ENCODE data around the gene DMRTB1. TPM values are rescaled to one million over a fixed set of nuclear protein-coding genes. Genes with fewer than 3 reads are reported as not detected.

Gene DMRTB1
- total and polyA plus RNA-seq, 2 of the 8 experiments (the other 6 are each of a cell fraction or from before 2014, with no cell fraction given), result 0.06 to 0.35 TPM

- peak overlapping the region; percentile 89; the same call in 1 of the 2 replicates for H2BK15ac ChIP-seq (ENCODE audit: low read length)
- peak overlapping the region; percentile 33 for H4K5ac ChIP-seq (ENCODE audit: insufficient read length, low read depth, low read length)
- H3K9me3 ChIP-seq (ENCODE audit: insufficient read depth in 2 of 2, low read depth in 1 of 2, low read length in 1 of 2), result peaks cover 0 to 3% of the 10 kb centered on the region in 2 experiments; a peak in 1 of 4 replicates
- DNase-seq (ENCODE audit: low read depth in 1 of 2, low spot score in 2 of 2) (peak; percentile 70 to 95), FAIRE-seq (peak; percentile 78)
- no peaks in the 10 kb centered on the region for H3K79me1 ChIP-seq (ENCODE audit: low read depth, low read length)
- WGBS, 2 experiments (ENCODE audit: extremely low coverage in 1 of 2, insufficient coverage in 1 of 2, insufficient read length in 1 of 2, insufficient replicate concordance in 2 of 2, low coverage in 1 of 2, low lambda C conversion rate in 2 of 2, missing lambda C conversion rate in 1 of 2), result 46% methylated on average over 26 of the region's 27 CpGs; no CpG with 5 or more reads in 1 of the 2 experiments
- H3K9ac ChIP-seq (replicated peaks in 1 of 4; ENCODE audit: extremely low read depth in 1 of 4, low read depth in 3 of 4, low read length in 3 of 4), result no peak overlapping the region; a peak in 1 of 7 replicates
- H3K23ac ChIP-seq (ENCODE audit: insufficient read length), result no peak overlapping the region
- ChIA-PET POLR2A (ENCODE audit: partially characterized antibody) (interaction anchor here (0.9 kb wide), 1 partner anchor 93 kb away, joined by 4 read pairs; no protein-coding TSS in a partner anchor), CTCF (ENCODE audit: partially characterized antibody) (interaction anchor here (0.5 to 9.7 kb wide), 60 partner anchors 8 to 508 kb away, joined by 3 to 264 read pairs (median 6); no protein-coding TSS in a partner anchor)
- no peak overlapping the region for H2BK120ac ChIP-seq (replicated peaks; ENCODE audit: low read depth, low read length)
- peak overlapping the region; percentile 94; the same call in 1 of the 2 replicates for H4K8ac ChIP-seq (ENCODE audit: extremely low read depth, insufficient read depth, low read length)
- H3K4me1 ChIP-seq (replicated peaks in 1 of 4; ENCODE audit: control insufficient read depth in 3 of 4, insufficient read depth in 4 of 4, low read length in 3 of 4), result peaks cover 0 to 12% (median 3%) of the 10 kb centered on the region in 4 experiments; a peak in 5 of 7 replicates
- no peak overlapping the region for H4K91ac ChIP-seq (replicated peaks; ENCODE audit: insufficient read length, low read length)
- H3K27ac ChIP-seq (ENCODE audit: low read depth, low read length), result no peak overlapping the region
- no peaks in the 10 kb centered on the region for H3K36me3 ChIP-seq (ENCODE audit: control insufficient read depth in 2 of 4, insufficient read depth in 4 of 4, low read length in 3 of 4)
- no peak overlapping the region for H3K4ac ChIP-seq (replicated peaks; ENCODE audit: insufficient read length, low read depth, low read length)
- H4K20me1 ChIP-seq (replicated peaks in 1 of 2; ENCODE audit: control insufficient read depth in 1 of 2, insufficient read depth in 2 of 2, low read length in 2 of 2), result no peaks in the 10 kb centered on the region
- peak overlapping the region in 1 of 4 experiments; percentile 16; a peak in 1 of 8 replicates for H3K4me3 ChIP-seq (ENCODE audit: extremely low read depth in 1 of 4, insufficient read depth in 2 of 4, low read depth in 3 of 4, low read length in 4 of 4)
- H3K18ac ChIP-seq (ENCODE audit: extremely low read depth, low read length), result peak overlapping the region; percentile 97
- peak overlapping the region; percentile 98; the same call in 1 of the 2 replicates for H2BK20ac ChIP-seq (ENCODE audit: low read length)
- H3K56ac ChIP-seq (replicated peaks; ENCODE audit: insufficient read length, low read depth, low read length), result no peak overlapping the region
- no peaks in the 10 kb centered on the region for H3K23me2 ChIP-seq (ENCODE audit: low read depth, low read length)
- peak overlapping the region; percentile 90; the same call in 1 of the 2 replicates for H2BK12ac ChIP-seq (ENCODE audit: low read depth, low read length)
- H3K4me2 ChIP-seq (ENCODE audit: insufficient read depth in 1 of 2, low read depth in 2 of 2, low read length in 2 of 2), result peak overlapping the region in 1 of 2 experiments; percentile 45; a peak in 3 of 4 replicates
- no peak overlapping the region for H2AK5ac ChIP-seq (ENCODE audit: low read depth, low read length)
- peaks cover 0 to 3% (median 2%) of the 10 kb centered on the region in 4 experiments; a peak in 2 of 7 replicates for H3K27me3 ChIP-seq (replicated peaks in 1 of 4; ENCODE audit: control insufficient read depth in 3 of 4, extremely low read depth in 1 of 4, insufficient read depth in 3 of 4, low read length in 3 of 4)
- H2AFZ ChIP-seq (ENCODE audit: low read length), result peak overlapping the region; percentile 90; the same call in 1 of the 2 replicates
- H2BK5ac ChIP-seq (ENCODE audit: low read depth, low read length), result peak overlapping the region; percentile 23; the same call in 1 of the 2 replicates
- no peaks in the 10 kb centered on the region for H3K79me2 ChIP-seq (ENCODE audit: control insufficient read depth in 1 of 2, insufficient read depth in 2 of 2, low read length in 2 of 2)
- no peak overlapping the region for H3K14ac ChIP-seq (ENCODE audit: insufficient read length)
- peak; percentile 95 to 99 for TF ChIP-seq RAD21 (IDR thresholded peaks at IDR 0.05 in 1 of 2, conservative IDR thresholded peaks at IDR 0.05 in 1 of 2; ENCODE audit: low read depth in 2 of 2, low read length in 2 of 2)
- TF ChIP-seq POLR2A (IDR thresholded peaks at IDR 0.05; ENCODE audit: control extremely low read depth in 1 of 2, low read depth in 2 of 2, low read length in 2 of 2), result no peak
- no peak for TF ChIP-seq NANOG (IDR thresholded peaks at IDR 0.05; ENCODE audit: insufficient read depth, low read depth, low read length, poor library complexity, severe bottlenecking)
- no peak for TF ChIP-seq TBP (IDR thresholded peaks at IDR 0.05; ENCODE audit: low read depth, low read length)
- no peak for TF ChIP-seq PHF8 (conservative IDR thresholded peaks at IDR 0.05; ENCODE audit: low read depth, low read length)
- TF ChIP-seq GTF2F1 (IDR thresholded peaks at IDR 0.05; ENCODE audit: borderline replicate concordance, low read depth, low read length), result no peak
- peak; percentile 91 to 96 (median 95) for TF ChIP-seq CTCF (IDR thresholded peaks at IDR 0.05; ENCODE audit: control extremely low read depth in 1 of 3, insufficient read depth in 1 of 3, low read depth in 1 of 3, low read length in 3 of 3)
Observed at GRCh38 chr1:53485478-53486394, 26.5 kb downstream of the DMRTB1 start.
